DND-41 (cell line): ENCODE data around the gene WNK1.

Experiments
- EZH2 ChIP-seq: IDR thresholded peaks from 3 replicates; pipeline ENCODE4 v1.6.1; 2012; ENCODE audit warnings: borderline replicate concordance, low read depth, mild to moderate bottlenecking, moderate library complexity, low read length, inconsistent platforms; ENCODE audit not compliant: severe bottlenecking
- TF ChIP-seq, protein P1 (sequence below): IDR thresholded peaks from 2 replicates; pipeline ENCODE4 v1.5.1; 2012; ENCODE audit warnings: borderline replicate concordance, low read length, moderate library complexity, mild to moderate bottlenecking; ENCODE audit not compliant: poor library complexity, severe bottlenecking; ENCODE audit errors: extremely low read depth

DNA sequence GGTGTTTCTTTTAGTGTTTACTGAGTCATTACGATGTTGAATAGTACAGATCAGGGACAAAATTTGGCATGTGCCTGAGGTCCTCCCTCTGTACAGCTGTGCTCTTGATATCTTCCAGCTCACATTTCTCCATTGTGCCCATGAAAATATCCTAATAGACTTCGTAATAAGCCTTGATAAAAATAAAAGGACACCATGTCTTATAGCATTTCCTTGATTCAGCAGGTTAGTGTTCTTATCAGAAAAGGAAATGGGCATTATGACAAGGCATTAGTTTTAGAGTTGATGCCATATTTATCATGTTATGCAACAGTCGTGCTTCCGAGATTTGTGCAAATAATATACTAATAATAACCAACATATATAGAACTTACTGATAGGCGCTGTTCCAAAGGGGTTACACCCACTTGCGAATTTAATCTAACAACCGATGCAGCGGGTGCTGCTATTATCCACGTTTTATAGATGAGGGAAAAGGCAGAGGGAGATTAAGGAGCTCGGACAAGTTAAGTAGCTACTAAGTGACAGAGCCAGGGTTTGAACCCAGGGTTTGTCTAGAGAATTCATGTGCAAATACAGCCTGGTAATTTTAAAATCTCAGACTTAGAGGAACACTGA is 15.1 kb upstream of the WNK1 start:
- TF ChIP-seq, protein P1, sequence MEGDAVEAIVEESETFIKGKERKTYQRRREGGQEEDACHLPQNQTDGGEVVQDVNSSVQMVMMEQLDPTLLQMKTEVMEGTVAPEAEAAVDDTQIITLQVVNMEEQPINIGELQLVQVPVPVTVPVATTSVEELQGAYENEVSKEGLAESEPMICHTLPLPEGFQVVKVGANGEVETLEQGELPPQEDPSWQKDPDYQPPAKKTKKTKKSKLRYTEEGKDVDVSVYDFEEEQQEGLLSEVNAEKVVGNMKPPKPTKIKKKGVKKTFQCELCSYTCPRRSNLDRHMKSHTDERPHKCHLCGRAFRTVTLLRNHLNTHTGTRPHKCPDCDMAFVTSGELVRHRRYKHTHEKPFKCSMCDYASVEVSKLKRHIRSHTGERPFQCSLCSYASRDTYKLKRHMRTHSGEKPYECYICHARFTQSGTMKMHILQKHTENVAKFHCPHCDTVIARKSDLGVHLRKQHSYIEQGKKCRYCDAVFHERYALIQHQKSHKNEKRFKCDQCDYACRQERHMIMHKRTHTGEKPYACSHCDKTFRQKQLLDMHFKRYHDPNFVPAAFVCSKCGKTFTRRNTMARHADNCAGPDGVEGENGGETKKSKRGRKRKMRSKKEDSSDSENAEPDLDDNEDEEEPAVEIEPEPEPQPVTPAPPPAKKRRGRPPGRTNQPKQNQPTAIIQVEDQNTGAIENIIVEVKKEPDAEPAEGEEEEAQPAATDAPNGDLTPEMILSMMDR: no peak
- TF ChIP-seq EZH2: no peak
